IMR-90 (cell line): Measurements from ENCODE around the gene FMN2. TPM values are rescaled to one million over a fixed set of nuclear protein-coding genes. Genes with fewer than 3 reads are reported as not detected.

Experiments used
- ATAC-seq: fragments of 200-7000 bp; cut with Tn5 transposase; 2 replicates; pipeline ENCODE4 v1.9.1; 2020; ENCODE audit warnings: low read depth, mild to moderate bottlenecking, moderate library complexity
- BruUV-seq: library from RNA; stranded (reverse); fragments of 400-500 nt; replicated peaks from 2 replicates; lab custom pipeline; 2021; lab: Mats Ljungman, UMichigan
- CTCF ChIA-PET: fragments of 300-600 bp; formaldehyde crosslinking; extraction: SDS; loops from one replicate; lab custom pipeline; 2021; ENCODE audit warnings: antibody characterized with exemption; lab: Yijun Ruan, JAX
- POLR2A ChIA-PET: fragments of 300-600 bp; sonication (Branson Sonifier 250); formaldehyde crosslinking; loops from one replicate; lab custom pipeline; 2022; ENCODE audit warnings: antibody characterized with exemption; ENCODE audit not compliant: unreplicated experiment; lab: Charles Lee
- DNase-seq: peaks from one replicate; pipeline ENCODE4 v3.0.0; 2013
- H2AFZ ChIP-seq: replicated peaks from 2 replicates; pipeline ENCODE3; 2013; ENCODE audit warnings: low read length, mild to moderate bottlenecking; ENCODE audit not compliant: poor library complexity
- H2AK5ac ChIP-seq: 2 replicates; pipeline ENCODE4 v1.6.1; 2013; ENCODE audit warnings: low read depth, low read length, inconsistent platforms
- H2AK9ac ChIP-seq: replicated peaks from 2 replicates; pipeline ENCODE3; 2013; ENCODE audit warnings: mild to moderate bottlenecking, low read depth, low read length, moderate library complexity; ENCODE audit not compliant: poor library complexity
- H2BK120ac ChIP-seq: 2 replicates; pipeline ENCODE4 v1.6.1; 2013; ENCODE audit warnings: low read depth, low read length, inconsistent platforms
- H2BK15ac ChIP-seq: 3 replicates; pipeline ENCODE4 v1.6.1; 2013; ENCODE audit warnings: low read depth, low read length, inconsistent platforms
- H2BK20ac ChIP-seq: 2 replicates; pipeline ENCODE4 v1.6.1; 2013; ENCODE audit warnings: low read depth, mild to moderate bottlenecking, inconsistent platforms, low read length, moderate library complexity
- H2BK5ac ChIP-seq: 2 replicates; pipeline ENCODE4 v1.6.1; 2013; ENCODE audit warnings: mild to moderate bottlenecking, low read depth, low read length, inconsistent platforms; ENCODE audit not compliant: poor library complexity, severe bottlenecking
- H3K14ac ChIP-seq: replicated peaks from 2 replicates; pipeline ENCODE4 v1.6.1; 2013; ENCODE audit warnings: low read depth, low read length, inconsistent platforms
- H3K18ac ChIP-seq: 2 replicates; pipeline ENCODE4 v1.6.1; 2013; ENCODE audit warnings: low read depth, low read length, control low read depth
- H3K23ac ChIP-seq: 2 replicates; pipeline ENCODE4 v1.6.1; 2013; ENCODE audit warnings: low read depth, low read length, inconsistent platforms
- H3K27ac ChIP-seq: 2 replicates; pipeline ENCODE4 v1.5.1; 2013; ENCODE audit warnings: mild to moderate bottlenecking, control low read depth, low read length; ENCODE audit not compliant: insufficient read depth
- H3K27me3 ChIP-seq: 2 replicates; pipeline ENCODE4 v1.6.1; 2013; ENCODE audit warnings: low read length; ENCODE audit not compliant: control insufficient read depth, insufficient read depth
- H3K36me3 ChIP-seq: 2 replicates; pipeline ENCODE4 v1.6.1; 2013; ENCODE audit warnings: low read length, mixed read lengths; ENCODE audit not compliant: control insufficient read depth, insufficient read depth
- H3K4ac ChIP-seq: 2 replicates; pipeline ENCODE4 v1.6.1; 2013; ENCODE audit warnings: low read depth, low read length, inconsistent platforms
- H3K4me1 ChIP-seq: 2 replicates; pipeline ENCODE4 v1.6.1; 2013; ENCODE audit warnings: low read length, mixed read lengths; ENCODE audit not compliant: control insufficient read depth, insufficient read depth
- H3K4me2 ChIP-seq: 2 replicates; pipeline ENCODE4 v1.6.1; 2013; ENCODE audit warnings: low read depth, mild to moderate bottlenecking, control low read depth, low read length, moderate library complexity
- H3K4me3 ChIP-seq: 2 replicates; pipeline ENCODE4 v1.5.1; 2013; ENCODE audit warnings: low read depth, mild to moderate bottlenecking, control low read depth, low read length, moderate library complexity; ENCODE audit not compliant: insufficient read depth
- H3K56ac ChIP-seq: 2 replicates; pipeline ENCODE4 v1.6.1; 2013; ENCODE audit warnings: low read length, inconsistent platforms; ENCODE audit not compliant: insufficient read depth; ENCODE audit errors: extremely low read depth
- H3K79me1 ChIP-seq, 2 experiments: 2 replicates each; pipeline ENCODE4 v1.6.1; 2013; ENCODE audit warnings: low read length in 2 of 2, inconsistent platforms in 1 of 2, low read depth in 1 of 2
- H3K9ac ChIP-seq: 2 replicates; pipeline ENCODE4 v1.6.1; 2013; ENCODE audit warnings: low read depth, low read length, control low read depth
- H3K9me1 ChIP-seq: 2 replicates; pipeline ENCODE4 v1.6.1; 2013; ENCODE audit warnings: low read length, inconsistent platforms; ENCODE audit not compliant: insufficient read depth
- H3K9me3 ChIP-seq: 2 replicates; pipeline ENCODE4 v1.6.1; 2013; ENCODE audit warnings: low read length; ENCODE audit not compliant: control insufficient read depth, insufficient read depth
- H4K20me1 ChIP-seq: 2 replicates; pipeline ENCODE4 v1.6.1; 2013; ENCODE audit warnings: low read length, inconsistent platforms; ENCODE audit not compliant: insufficient read depth
- H4K5ac ChIP-seq: 2 replicates; pipeline ENCODE4 v1.6.1; 2013; ENCODE audit warnings: mild to moderate bottlenecking, low read depth, low read length, control low read depth
- H4K8ac ChIP-seq, 2 experiments: 2 replicates each; pipeline ENCODE4 v1.6.1; 2013; ENCODE audit warnings: low read depth in 2 of 2, low read length in 2 of 2, control low read depth in 1 of 2, inconsistent platforms in 1 of 2
- H4K91ac ChIP-seq: 2 replicates; pipeline ENCODE4 v1.6.1; 2013; ENCODE audit warnings: low read depth, low read length, inconsistent platforms; ENCODE audit not compliant: insufficient read depth
- BHLHE40 ChIP-seq: fragments of 150-350 bp; IDR thresholded peaks from 2 replicates; pipeline ENCODE4 v1.6.1; 2016; ENCODE audit warnings: mild to moderate bottlenecking, low read depth, low read length
- CEBPB ChIP-seq: IDR thresholded peaks from 2 replicates; pipeline ENCODE4 v1.6.1; 2012; ENCODE audit warnings: low read depth, low read length, improper control_type of control experiment
- CHD1 ChIP-seq: IDR thresholded peaks from 2 replicates; pipeline ENCODE4 v1.6.1; 2012; ENCODE audit warnings: low read depth, low read length, improper control_type of control experiment
- FOS ChIP-seq: fragments of 150-350 bp; IDR thresholded peaks from 2 replicates; pipeline ENCODE4 v1.6.1; 2016; ENCODE audit warnings: low read depth, low read length
- MAFK ChIP-seq: IDR thresholded peaks from 2 replicates; pipeline ENCODE4 v1.6.1; 2012; ENCODE audit warnings: low read depth, low read length, improper control_type of control experiment
- MXI1 ChIP-seq: IDR thresholded peaks from 2 replicates; pipeline ENCODE4 v1.6.1; 2012; ENCODE audit warnings: low read depth, mild to moderate bottlenecking, low read length, moderate library complexity, borderline replicate concordance
- NFE2L2 ChIP-seq: fragments of 150-350 bp; IDR thresholded peaks from 2 replicates; pipeline ENCODE4 v1.6.1; 2016; ENCODE audit warnings: low read depth, mild to moderate bottlenecking, low read length
- POLR2A ChIP-seq: IDR thresholded peaks from 2 replicates; pipeline ENCODE4 v1.6.1; 2012; ENCODE audit warnings: mild to moderate bottlenecking, low read depth, low read length
- RAD21 ChIP-seq: IDR thresholded peaks from 2 replicates; pipeline ENCODE4 v1.6.1; 2012; ENCODE audit warnings: low read length, improper control_type of control experiment
- RCOR1 ChIP-seq: IDR thresholded peaks from 2 replicates; pipeline ENCODE4 v1.6.1; 2012; ENCODE audit warnings: mild to moderate bottlenecking, low read length, improper control_type of control experiment; ENCODE audit not compliant: insufficient replicate concordance
- SMC3 ChIP-seq: fragments of 150-350 bp; IDR thresholded peaks from 2 replicates; pipeline ENCODE4 v1.6.1; 2016; ENCODE audit warnings: low read depth, mild to moderate bottlenecking, antibody characterized with exemption, low read length, moderate library complexity
- WGBS, 2 experiments: methylation state at CpG; one replicate each; pipeline versions ENCODE4 v1.1.5 to v1.1.7; 2013; ENCODE audit warnings: missing lambda C conversion rate in 2 of 2; ENCODE audit not compliant: insufficient read length in 1 of 2; ENCODE audit errors: extremely low coverage in 2 of 2; 5-methylcytosine and 5-hydroxymethylcytosine counted together
- dilution Hi-C: fragments of 300-500 bp; cut with HindIII; formaldehyde crosslinking; loops from one replicate; pipeline ENCODE4 v1.14.3; 2018; ENCODE audit warnings: low sequenced_read_pairs; ENCODE audit not compliant: unreplicated experiment
- in situ Hi-C: fragments of 300-500 bp; cut with MboI; formaldehyde crosslinking; loops from 3 replicates; pipeline ENCODE4 v1.14.3; 2019; ENCODE audit warnings: low sequenced_read_pairs, inconsistent platforms, mixed read lengths
- intact Hi-C: fragments of 100-400 bp; cut with micrococcal nuclease; formaldehyde crosslinking; loops from 2 replicates; pipeline ENCODE4 v1.10.0; 2022
- polyA plus RNA-seq, 3 experiments: library from polyadenylated mRNA; depleted of rRNA; stranded (reverse); fragments of >200 nt; gene quantifications; 2 replicates each; pipeline ENCODE4 v1.2.3, GENCODE V29; 2012; ENCODE audit warnings: low replicate concordance in 1 of 3
- total RNA-seq: library from RNA; depleted of rRNA; stranded (reverse); fragments of >200 nt; gene quantifications from 2 replicates; pipeline ENCODE4 v1.2.3, GENCODE V29; 2012
- TF ChIP-seq, protein P1 (sequence below): fragments of 150-350 bp; IDR thresholded peaks from 2 replicates; pipeline ENCODE4 v1.6.1; 2016; ENCODE audit warnings: low read depth, mild to moderate bottlenecking, low read length, moderate library complexity, borderline replicate concordance
- TF ChIP-seq, protein P2 (sequence below): fragments of 150-350 bp; IDR thresholded peaks from 2 replicates; pipeline ENCODE4 v1.6.1; 2017; ENCODE audit warnings: mild to moderate bottlenecking, antibody characterized with exemption, low read length, low read depth
- TF ChIP-seq, protein P3 (sequence below): conservative IDR thresholded peaks from 2 replicates; pipeline ENCODE4 v1.5.1; 2012; ENCODE audit warnings: mild to moderate bottlenecking, low read depth, low read length, improper control_type of control experiment

FMN2 gene
- total and polyA plus RNA-seq, 2 of the 4 experiments (the other 2 are of a cell fraction), result 29.0 to 35.8 TPM

DNA sequence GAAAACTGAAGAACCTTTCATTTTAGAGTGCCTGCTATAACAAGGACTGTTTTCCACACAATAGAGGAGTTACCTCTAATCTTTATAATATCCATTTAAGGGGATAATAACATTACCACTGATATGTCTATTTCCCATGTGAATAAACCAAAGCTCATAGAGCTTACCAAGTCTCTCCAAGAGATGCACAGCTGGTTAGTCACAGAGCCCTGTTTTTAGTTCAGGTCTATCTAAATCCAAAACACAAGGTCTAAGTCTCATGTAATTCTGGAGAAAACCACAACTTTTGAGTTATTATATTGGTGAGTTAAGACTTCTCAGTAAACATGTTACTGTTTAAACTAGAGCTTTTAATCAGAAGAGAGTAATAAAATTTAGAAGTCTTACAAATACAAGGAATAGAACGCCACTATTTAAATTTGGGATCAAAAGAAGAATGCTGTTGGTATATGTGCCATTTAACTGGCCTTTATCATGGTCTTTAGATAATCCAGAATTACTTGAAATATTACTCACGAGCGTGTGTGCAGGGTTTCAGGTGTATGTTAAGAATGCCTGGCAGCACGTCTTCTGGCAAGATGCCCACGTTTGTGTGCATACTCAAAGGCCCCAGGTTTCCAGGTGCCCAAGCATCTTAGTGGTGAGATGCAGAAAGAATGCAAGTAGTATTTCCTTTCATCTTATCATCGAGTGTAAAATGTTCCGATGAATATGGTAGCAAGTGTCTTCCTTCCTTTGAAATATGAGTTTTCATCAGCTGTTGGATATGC is 190.6 kb downstream of the FMN2 start:
- in situ Hi-C loops, result no loop called here
- Histone ChIP-seq H4K8ac (peak overlapping the region in 1 of 2 experiments; percentile 54; a peak in 2 of 4 replicates), H3K4ac (peak overlapping the region; percentile 61), H3K56ac (0 out of 2 replicates have a peak overlapping the region, but pooled peaks have one; percentile 30), H3K4me3 (no peak overlapping the region), H4K20me1 (no peaks in the 10 kb centered on the region), H3K9me1 (peaks cover 10% of the 10 kb centered on the region), H3K27ac (no peak overlapping the region), H2BK120ac (peak overlapping the region; percentile 42; the same call in 1 of the 2 replicates), H3K9me3 (peaks cover 3% of the 10 kb centered on the region; the same call in 1 of the 2 replicates), H3K4me2 (no peak overlapping the region), H3K9ac (no peak overlapping the region), H2BK5ac (peak overlapping the region; percentile 8), H2AFZ (no peak overlapping the region), H3K4me1 (peaks cover 6% of the 10 kb centered on the region), H2AK5ac (peak overlapping the region; percentile 43; the same call in 1 of the 2 replicates), H4K91ac (peak overlapping the region; percentile 82; the same call in 1 of the 2 replicates), H3K79me1 (peaks cover 14 to 57% of the 10 kb centered on the region in 2 experiments), H3K27me3 (no peaks in the 10 kb centered on the region), H3K18ac (no peak overlapping the region), H2BK15ac (peak overlapping the region; percentile 19; the same call in 1 of the 3 replicates), H4K5ac (no peak overlapping the region), H2BK20ac (peak overlapping the region; percentile 73), H3K14ac (no peak overlapping the region), H3K23ac (no peak overlapping the region), H3K36me3 (no peaks in the 10 kb centered on the region), H2AK9ac (no peak overlapping the region)
- no TSS peak for BruUV-seq
- intact Hi-C loops, result loop anchor here (5.0 kb wide), 1 partner anchor 70 kb away; no protein-coding TSS in a partner anchor
- ATAC-seq (no peak), DNase-seq (peak; percentile 45)
- no CpG with 5 or more reads among the region's 7 CpGs for WGBS, 2 experiments
- CTCF ChIA-PET, result no interaction called here
- dilution Hi-C loops, result no loop called here
- POLR2A ChIA-PET, result interaction anchor here (0.6 kb wide), 1 partner anchor 19 kb away, joined by 11 read pairs; no protein-coding TSS in a partner anchor
- TF ChIP-seq, protein P1, sequence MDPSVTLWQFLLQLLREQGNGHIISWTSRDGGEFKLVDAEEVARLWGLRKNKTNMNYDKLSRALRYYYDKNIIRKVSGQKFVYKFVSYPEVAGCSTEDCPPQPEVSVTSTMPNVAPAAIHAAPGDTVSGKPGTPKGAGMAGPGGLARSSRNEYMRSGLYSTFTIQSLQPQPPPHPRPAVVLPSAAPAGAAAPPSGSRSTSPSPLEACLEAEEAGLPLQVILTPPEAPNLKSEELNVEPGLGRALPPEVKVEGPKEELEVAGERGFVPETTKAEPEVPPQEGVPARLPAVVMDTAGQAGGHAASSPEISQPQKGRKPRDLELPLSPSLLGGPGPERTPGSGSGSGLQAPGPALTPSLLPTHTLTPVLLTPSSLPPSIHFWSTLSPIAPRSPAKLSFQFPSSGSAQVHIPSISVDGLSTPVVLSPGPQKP, result no peak
- TF ChIP-seq, protein P2, sequence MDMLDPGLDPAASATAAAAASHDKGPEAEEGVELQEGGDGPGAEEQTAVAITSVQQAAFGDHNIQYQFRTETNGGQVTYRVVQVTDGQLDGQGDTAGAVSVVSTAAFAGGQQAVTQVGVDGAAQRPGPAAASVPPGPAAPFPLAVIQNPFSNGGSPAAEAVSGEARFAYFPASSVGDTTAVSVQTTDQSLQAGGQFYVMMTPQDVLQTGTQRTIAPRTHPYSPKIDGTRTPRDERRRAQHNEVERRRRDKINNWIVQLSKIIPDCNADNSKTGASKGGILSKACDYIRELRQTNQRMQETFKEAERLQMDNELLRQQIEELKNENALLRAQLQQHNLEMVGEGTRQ, result no peak
- TF ChIP-seq CEBPB (no peak), RAD21 (no peak), POLR2A (no peak), CHD1 (no peak), MAFK (no peak), FOS (no peak), SMC3 (no peak), MXI1 (no peak), BHLHE40 (no peak), RCOR1 (no peak), NFE2L2 (no peak)
- TF ChIP-seq, protein P3, sequence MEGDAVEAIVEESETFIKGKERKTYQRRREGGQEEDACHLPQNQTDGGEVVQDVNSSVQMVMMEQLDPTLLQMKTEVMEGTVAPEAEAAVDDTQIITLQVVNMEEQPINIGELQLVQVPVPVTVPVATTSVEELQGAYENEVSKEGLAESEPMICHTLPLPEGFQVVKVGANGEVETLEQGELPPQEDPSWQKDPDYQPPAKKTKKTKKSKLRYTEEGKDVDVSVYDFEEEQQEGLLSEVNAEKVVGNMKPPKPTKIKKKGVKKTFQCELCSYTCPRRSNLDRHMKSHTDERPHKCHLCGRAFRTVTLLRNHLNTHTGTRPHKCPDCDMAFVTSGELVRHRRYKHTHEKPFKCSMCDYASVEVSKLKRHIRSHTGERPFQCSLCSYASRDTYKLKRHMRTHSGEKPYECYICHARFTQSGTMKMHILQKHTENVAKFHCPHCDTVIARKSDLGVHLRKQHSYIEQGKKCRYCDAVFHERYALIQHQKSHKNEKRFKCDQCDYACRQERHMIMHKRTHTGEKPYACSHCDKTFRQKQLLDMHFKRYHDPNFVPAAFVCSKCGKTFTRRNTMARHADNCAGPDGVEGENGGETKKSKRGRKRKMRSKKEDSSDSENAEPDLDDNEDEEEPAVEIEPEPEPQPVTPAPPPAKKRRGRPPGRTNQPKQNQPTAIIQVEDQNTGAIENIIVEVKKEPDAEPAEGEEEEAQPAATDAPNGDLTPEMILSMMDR, result no peak
